Psoas muscle (tissue), 8 donors: ENCODE data around the gene ASPSCR1. TPM values are rescaled to one million over a fixed set of nuclear protein-coding genes. Genes with fewer than 3 reads are reported as not detected.

Experiments
- ATAC-seq, 4 donors: fragments of 200-7000 bp; cut with Tn5 transposase; one replicate each; pipeline ENCODE4 v1.9.1; 2020; ENCODE audit warnings: moderate library complexity in 3 of 4, mild to moderate bottlenecking in 2 of 4
- DNase-seq, 2 donors: peaks; one replicate each; pipeline ENCODE4 v3.0.0-alpha.2; 2020
- H3K27ac ChIP-seq: fragments of 200-600 bp; one replicate; pipeline ENCODE4 v1.8.0; 2022
- H3K27me3 ChIP-seq, 3 donors: fragments of 200-600 bp in 1 of 3; one replicate each; pipeline versions ENCODE4 v1.6.1 to v1.8.0; 2013 to 2022; ENCODE audit warnings: low read length in 2 of 3, mild to moderate bottlenecking in 2 of 3, moderate library complexity in 1 of 3; ENCODE audit not compliant: insufficient read depth in 3 of 3
- H3K36me3 ChIP-seq, 2 donors: fragments of 200-600 bp in 1 of 2; one replicate each; pipeline versions ENCODE4 v1.6.1 to v1.8.0; 2013 to 2022; ENCODE audit warnings: low read depth in 1 of 2, mild to moderate bottlenecking in 1 of 2, moderate library complexity in 1 of 2; ENCODE audit not compliant: insufficient read depth in 1 of 2
- H3K4me1 ChIP-seq: fragments of 200-600 bp; one replicate; pipeline ENCODE4 v1.8.0; 2022
- H3K4me3 ChIP-seq: fragments of 200-600 bp; one replicate; pipeline ENCODE4 v1.8.0; 2022; ENCODE audit warnings: mild to moderate bottlenecking
- H3K9me3 ChIP-seq: fragments of 200-600 bp; one replicate; pipeline ENCODE4 v1.8.0; 2022
- CTCF ChIP-seq: fragments of 200-600 bp; IDR thresholded peaks from one replicate; pipeline ENCODE4 v1.8.0; 2022; ENCODE audit warnings: antibody characterized with exemption
- WGBS, 3 donors: extraction: QIAGEN DNeasy Blood & Tissue Kit; methylation state at CpG; one replicate each; pipeline versions ENCODE4 v1.1.6 to v1.1.7; 2013; 5-methylcytosine and 5-hydroxymethylcytosine counted together
- intact Hi-C, 2 donors: fragments of 100-400 bp; cut with DNase I; formaldehyde crosslinking; loops; one replicate each; pipeline versions ENCODE4 v1.11.0 to v1.14.2; 2022
- long read RNA-seq, 2 donors: library from polyadenylated mRNA; unstranded; transcript quantifications; one replicate each; pipeline ENCODE4 v2.0.0, GENCODE V29; 2021
- polyA plus RNA-seq, 3 donors: library from polyadenylated mRNA; stranded (reverse); fragments of 200-250 nt; gene quantifications; one replicate each; pipeline ENCODE4 v1.2.3, GENCODE V29; 2013
- total RNA-seq, 4 donors: library from RNA; stranded (reverse); fragmentation: NEBNext Ultra II Directional in 2 of 4; extraction: Animal tissue kit (Norgen Biotek cat#: 25700) in 2 of 4; gene quantifications; one replicate each; pipeline versions ENCODE4 v1.2.1 to v1.2.4, GENCODE V29; 2021 to 2023
- donor health status: healthy with polysubstance abuse.
- donor health status: DM: no; HTN: no; CAD: no; lungs with moderate emphysema.
- donor health status: Bipolar disorder and iron deficiency.
- donor health status: healthy.
- donor health status: DM: yes; HTN: yes; CAD: no.
- donor health status: DM: no; HTN: no; CAD: no.
- donor health status: DM: no; HTN: no; CAD: no.
- donor health status: DM: yes; HTN: yes; CAD: no.

The ASPSCR1 gene
- 10 to 100 TPM; 27.7 to 37.4 (median 35.0) TPM for total RNA-seq
- polyA plus RNA-seq, result 10 to 100 TPM; 27.9 to 33.1 (median 33.0) TPM
- long read RNA-seq, donor 1, full-length matches to known transcripts, result 40 of 62 reads
- long read RNA-seq, donor 1, partial matches to known transcripts, result 12 of 62 reads
- long read RNA-seq, donor 1, other reads (novel, unspliced or antisense), result 10 of 62 reads
- long read RNA-seq, donor 2, full-length matches to known transcripts, result 103 of 150 reads
- long read RNA-seq, donor 2, partial matches to known transcripts, result 13 of 150 reads
- long read RNA-seq, donor 2, other reads (novel, unspliced or antisense), result 34 of 150 reads

GRCh38 chr17:81977211-81977808 lies at the start of gene ASPSCR1:
Gene ASPSCR1 (plus strand): TSS chr17:81977629. CDS start chr17:81977647, 18 bp downstream.
- DNase-seq, result peak; percentile 93 to 97
- TF ChIP-seq CTCF, result no peak
- intact Hi-C loops, result loop anchor here in 1 of 2 donors (5.0 kb wide), 1 partner anchor 40 kb away; no protein-coding TSS in a partner anchor

GRCh38 chr17:81927653-81928543 lies 49.5 kb upstream of the ASPSCR1 start, which contains the start of gene MAFG:
Gene MAFG (minus strand): TSS chr17:81927735. CDS start chr17:81923185, 4,550 bp downstream.
- Histone ChIP-seq H3K36me3 (peaks cover 0 to 1% of the 10 kb centered on the region in 2 donors), H3K4me1 (peaks cover 27% of the 10 kb centered on the region), H3K27me3 (no peaks in the 10 kb centered on the region), H3K27ac (peak within 1 kb of the TSS; percentile 98), H3K9me3 (no peaks in the 10 kb centered on the region), H3K4me3 (peak within 1 kb of the TSS; percentile 91)
- TF ChIP-seq CTCF, result peak; percentile 11
- WGBS, 3 donors, result 1 to 3% (median 2%) methylated on average over 45 to 98 of the region's 98 CpGs
- DNase-seq (peak; percentile 92 to 95), ATAC-seq (peak; percentile 56 to 68 (median 61))
- intact Hi-C loops, result no loop called here

More at GRCh38 chr17:81977211-81977808, at the start of gene ASPSCR1:
- peak within 1 kb of the TSS; percentile 96 for H3K27ac ChIP-seq
- no peaks in the 10 kb centered on the region for H3K27me3 ChIP-seq
- peak within 1 kb of the TSS; percentile 78 for H3K4me3 ChIP-seq
- H3K36me3 ChIP-seq, result peaks cover 4 to 22% of the 10 kb centered on the region in 2 donors
- WGBS, 3 donors, result 0 to 1% (median 1%) methylated on average over 15 to 76 of the region's 76 CpGs
- no peaks in the 10 kb centered on the region for H3K9me3 ChIP-seq
- peaks cover 9% of the 10 kb centered on the region for H3K4me1 ChIP-seq
- ATAC-seq, result peak; percentile 95 to 97 (median 96)

GRCh38 chr17:81928544-81929252 lies 48.7 kb upstream of the ASPSCR1 start:
- DNase-seq (peak; percentile 25 to 63), ATAC-seq (no peak)
- no peaks in the 10 kb centered on the region for H3K9me3 ChIP-seq
- peaks cover 24% of the 10 kb centered on the region for H3K4me1 ChIP-seq
- WGBS, 3 donors, result 32 to 36% (median 35%) methylated on average over 39 to 44 of the region's 44 CpGs
- intact Hi-C loops, result no loop called here
- no peaks in the 10 kb centered on the region for H3K27me3 ChIP-seq
- H3K27ac ChIP-seq, result peak overlapping the region; percentile 18
- peaks cover 0 to 3% of the 10 kb centered on the region in 2 donors for H3K36me3 ChIP-seq
- H3K4me3 ChIP-seq, result peak overlapping the region; percentile 91
- TF ChIP-seq CTCF, result no peak
